GM20431 (cell line): Measurements from ENCODE around the gene FRMPD1.

Experiments used
- in situ Hi-C: fragments of 300-500 bp; cut with MseI, MboI; formaldehyde crosslinking; loops from one replicate; pipeline ENCODE4 v1.15.0; 2020; ENCODE audit warnings: low sequenced_read_pairs; ENCODE audit not compliant: unreplicated experiment

FRMPD1 gene

DNA sequence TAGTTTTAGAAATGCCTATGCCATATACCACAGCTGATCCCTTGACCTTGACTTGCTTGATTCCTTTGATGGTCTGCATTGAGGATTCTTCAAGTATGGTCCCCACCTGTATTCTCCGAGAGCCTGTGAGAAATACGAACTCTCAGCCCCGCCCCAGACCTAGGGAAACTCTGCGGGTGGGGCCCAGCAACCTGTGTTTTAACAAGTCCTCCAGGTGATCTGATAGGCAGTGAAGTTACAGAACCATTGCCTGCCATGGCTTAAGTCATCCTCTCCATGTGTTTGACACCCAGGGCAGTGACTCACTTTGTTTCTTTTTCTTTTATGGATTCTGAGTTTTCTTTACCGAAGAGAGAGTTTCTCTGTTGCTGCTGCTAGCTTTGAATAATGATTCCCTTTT, 18.5 kb downstream of the FRMPD1 start:
- in situ Hi-C loops: no loop called here

DNA sequence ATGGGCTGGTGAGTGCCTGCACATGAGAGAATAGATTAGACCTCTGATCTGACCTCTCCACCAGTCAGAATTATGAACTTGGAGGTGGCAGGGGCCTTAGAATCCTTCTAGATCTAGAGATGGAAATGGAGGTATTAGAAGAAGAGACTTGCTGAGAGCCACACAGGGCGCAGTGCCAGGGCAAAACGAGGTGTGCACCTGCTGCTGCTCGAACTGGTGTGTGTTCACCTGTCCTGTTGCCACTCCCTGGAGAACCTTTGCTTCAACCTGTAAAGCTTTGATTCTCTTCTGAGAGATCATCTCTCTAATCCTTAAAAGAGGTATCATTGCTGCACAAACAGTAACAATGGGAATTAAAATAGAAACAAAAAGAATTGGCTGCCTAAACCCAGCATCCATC, 24.9 kb downstream of the FRMPD1 start:
- in situ Hi-C loops: no loop called here

DNA sequence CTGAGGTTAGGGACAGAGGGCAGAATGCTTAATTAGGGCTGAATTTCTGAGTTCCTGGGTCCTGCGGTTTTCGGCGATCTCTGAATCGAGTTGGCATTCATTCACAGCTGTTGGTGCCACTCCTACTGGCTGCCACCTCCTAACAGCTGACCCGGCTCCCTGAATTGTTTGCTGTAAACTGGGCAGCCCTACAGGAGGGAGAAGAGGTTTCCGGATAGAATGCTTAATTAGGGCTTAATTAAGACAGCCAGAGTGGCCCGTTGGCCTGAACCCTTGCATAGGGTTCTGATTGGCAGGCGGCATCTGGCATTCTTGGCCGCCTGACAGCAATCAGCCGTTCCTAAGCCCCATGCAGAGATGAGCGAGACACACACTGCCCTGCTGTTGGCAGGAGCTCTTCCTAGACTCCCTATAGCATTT, 25.7 kb downstream of the FRMPD1 start:
- in situ Hi-C loops: no loop called here

DNA sequence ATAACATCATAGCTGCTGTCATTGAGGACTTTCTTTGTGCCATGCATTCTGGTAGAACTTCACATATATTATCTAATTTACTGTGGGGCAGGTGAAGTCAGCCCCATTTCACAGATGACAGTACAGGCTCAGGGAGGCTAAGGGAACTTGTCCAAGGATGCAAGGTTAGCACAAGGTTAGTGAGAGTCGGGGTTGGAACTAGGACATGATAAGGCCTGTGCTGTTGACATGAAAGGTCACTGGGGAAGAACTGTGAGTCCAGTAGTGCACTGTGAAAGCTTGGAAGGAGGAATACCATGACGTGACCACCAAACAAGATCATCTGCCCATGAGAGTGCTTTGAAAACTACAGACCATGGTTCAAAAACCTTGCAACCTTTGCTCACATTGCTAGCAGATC, 26.7 kb downstream of the FRMPD1 start:
- in situ Hi-C loops: no loop called here

GRCh38 chr9:37678789-37679273, 28.1 kb downstream of the FRMPD1 start:
- in situ Hi-C loops: no loop called here

GRCh38 chr9:37679649-37680402, 29.1 kb downstream of the FRMPD1 start:
- in situ Hi-C loops: no loop called here

DNA sequence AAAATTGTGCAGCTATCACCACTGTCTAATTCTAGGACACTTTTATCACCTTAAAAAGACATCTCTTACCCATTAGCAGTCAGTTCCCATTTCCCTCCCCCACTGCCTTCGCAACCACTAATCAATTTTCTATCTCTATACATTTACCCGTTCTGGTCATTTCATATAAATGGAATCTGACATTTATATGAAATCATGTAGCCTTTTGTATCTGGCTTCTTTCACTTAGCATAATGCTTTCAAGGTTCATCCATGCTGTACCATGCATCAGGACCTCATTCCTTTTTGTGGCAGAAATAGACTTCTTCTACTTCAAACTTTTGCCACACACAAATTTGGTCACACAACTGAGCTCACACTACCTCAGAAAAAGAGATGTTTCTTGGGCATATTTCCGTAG, 32.2 kb downstream of the FRMPD1 start:
- in situ Hi-C loops: no loop called here

- in situ Hi-C loops: no loop called here
These were observed 33.0 kb downstream of the FRMPD1 start for GRCh38 chr9:37683531-37684371.

GRCh38 chr9:37692622-37693221, 42.0 kb downstream of the FRMPD1 start:
- in situ Hi-C loops: no loop called here

- in situ Hi-C loops: no loop called here
These were observed 42.5 kb downstream of the FRMPD1 start for GRCh38 chr9:37693260-37693659.

GRCh38 chr9:37694355-37694754, 43.6 kb downstream of the FRMPD1 start:
- in situ Hi-C loops: no loop called here

GRCh38 chr9:37696528-37696927, 45.8 kb downstream of the FRMPD1 start:
- in situ Hi-C loops: no loop called here

DNA sequence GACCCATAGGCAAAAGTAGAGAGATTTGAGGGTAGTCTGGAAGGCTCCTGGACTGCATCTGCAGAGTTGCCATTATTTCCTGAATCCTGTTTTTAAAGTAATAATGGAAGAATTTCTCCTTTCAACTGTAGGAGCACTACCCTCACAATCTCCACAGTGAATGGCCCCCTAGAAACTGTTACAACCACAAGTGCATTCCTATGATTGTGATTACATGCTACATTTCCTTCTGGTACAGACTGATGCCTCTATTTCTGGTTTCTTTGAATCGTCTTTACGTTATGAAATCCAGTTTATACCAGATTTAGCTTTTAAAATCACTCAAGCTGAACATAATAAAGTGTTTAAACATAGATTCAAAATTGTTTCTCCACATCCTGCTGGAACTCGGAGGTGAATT, 49.4 kb downstream of the FRMPD1 start:
- in situ Hi-C loops: no loop called here

GRCh38 chr9:37700900-37701299, 50.1 kb downstream of the FRMPD1 start:
- in situ Hi-C loops: no loop called here

- in situ Hi-C loops: no loop called here
These were observed 55.0 kb downstream of the FRMPD1 start for GRCh38 chr9:37705787-37706186.

DNA sequence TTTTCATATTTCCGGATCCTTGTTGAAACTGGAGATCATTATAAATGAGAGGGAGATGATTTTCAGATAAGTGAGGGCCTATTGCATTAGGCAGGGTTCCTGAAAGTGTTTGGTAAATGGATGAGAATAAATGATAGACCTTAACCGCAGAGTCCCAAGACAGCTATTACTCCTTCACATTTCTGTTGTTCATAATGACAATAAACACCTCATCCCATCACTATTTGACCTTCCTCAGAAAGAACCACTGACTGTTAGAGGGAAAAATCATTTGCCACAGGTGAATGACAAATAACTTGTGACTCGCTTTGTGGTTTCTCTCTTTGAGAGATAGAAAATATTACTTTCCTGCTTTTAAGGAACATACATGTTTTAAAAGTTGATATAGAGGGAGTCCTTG, 55.5 kb downstream of the FRMPD1 start:
- in situ Hi-C loops: no loop called here

- in situ Hi-C loops: no loop called here
These were observed 57.0 kb downstream of the FRMPD1 start for GRCh38 chr9:37707748-37708147.

DNA sequence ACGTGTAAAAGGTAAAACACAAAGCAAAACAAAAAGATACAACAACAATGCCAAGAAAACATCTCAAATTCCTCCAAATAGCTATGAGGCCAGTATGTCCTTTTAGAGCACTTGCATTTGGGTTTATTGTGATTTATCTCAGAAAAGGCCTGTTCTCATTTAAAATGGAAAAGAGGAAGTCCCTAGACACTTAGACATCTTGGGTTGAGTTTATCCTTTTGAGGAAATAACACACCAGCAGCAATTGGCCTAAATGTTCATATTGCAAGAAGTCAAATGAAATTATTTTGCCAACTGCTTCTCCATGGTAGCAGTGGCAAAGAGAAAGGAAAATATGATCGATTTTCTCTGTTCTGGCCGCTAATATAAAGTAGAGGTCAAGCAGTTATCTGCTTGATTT, 59.3 kb downstream of the FRMPD1 start:
- in situ Hi-C loops: no loop called here

GRCh38 chr9:37715260-37715659, 64.5 kb downstream of the FRMPD1 start:
- in situ Hi-C loops: no loop called here

DNA sequence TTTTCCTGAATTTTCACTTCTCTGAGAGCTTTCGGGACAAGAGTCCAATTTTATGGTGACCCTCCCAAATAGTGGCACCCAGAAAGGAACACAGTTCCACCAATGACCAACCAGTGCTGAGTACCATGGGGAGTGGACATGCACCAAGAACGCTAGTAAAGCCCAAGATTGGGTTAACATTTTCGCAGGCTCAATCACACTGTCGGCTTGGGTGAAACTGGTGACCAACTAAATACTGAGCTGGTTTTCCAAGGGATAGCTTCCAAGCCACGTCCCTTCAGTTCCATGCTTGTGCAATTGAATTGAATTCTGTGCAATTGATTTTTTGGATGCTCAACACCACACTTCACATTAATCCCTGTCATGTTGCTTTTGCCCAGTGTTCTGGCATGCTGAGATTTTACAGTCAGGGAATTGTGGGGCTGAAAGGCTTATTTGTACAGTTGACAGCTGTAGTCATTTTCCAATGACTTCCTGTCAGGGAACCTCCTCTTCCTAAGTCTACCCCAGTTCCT, 65.3 kb downstream of the FRMPD1 start:
- in situ Hi-C loops: no loop called here

DNA sequence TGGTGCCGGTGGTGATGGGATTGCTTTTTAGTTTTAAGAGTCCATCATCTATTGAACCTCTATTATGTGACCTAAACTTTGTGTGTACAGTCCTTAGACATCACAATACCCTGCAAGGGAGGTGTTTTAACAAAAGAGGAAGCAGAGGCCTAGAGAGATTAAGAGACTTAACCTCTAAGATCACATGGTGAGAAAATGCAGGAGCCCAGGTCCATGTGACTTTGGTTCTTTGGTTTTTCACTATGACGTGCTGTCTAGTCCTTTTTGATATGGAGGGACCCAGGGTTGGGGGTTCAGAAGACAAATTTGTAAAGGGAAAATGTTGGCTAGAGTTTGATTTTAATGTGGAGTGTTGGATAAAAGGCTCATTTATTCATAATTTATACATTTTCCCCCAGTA, 68.8 kb downstream of the FRMPD1 start:
- in situ Hi-C loops: no loop called here
